ENCODE measurements around the gene ARHGEF12.

Gene ARHGEF12

DNA sequence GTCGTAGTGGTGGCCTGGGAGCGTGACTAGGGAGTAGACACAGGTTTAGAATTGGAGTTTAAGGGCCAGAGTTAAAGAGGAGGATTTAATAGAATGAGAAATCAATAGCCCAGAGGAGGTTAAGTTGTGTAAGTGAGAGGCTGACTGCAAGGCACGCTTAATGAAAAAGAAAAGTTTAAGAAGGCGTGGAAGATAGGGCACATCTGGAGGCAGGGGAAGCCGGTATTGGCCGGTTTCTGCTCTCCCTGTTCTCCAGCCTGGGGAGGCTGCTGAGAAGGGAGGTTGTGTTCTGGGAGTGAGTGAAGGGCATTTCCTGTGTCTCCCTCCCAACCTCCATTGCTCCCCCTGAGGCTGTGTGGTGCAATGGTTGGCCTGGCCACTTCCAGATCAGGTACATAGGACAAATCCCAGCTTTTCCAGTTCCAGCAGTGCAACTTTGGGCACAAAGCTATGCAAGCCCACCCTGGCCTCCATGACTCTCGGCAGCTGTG, 181.6 kb downstream of the ARHGEF12 start:
- no peak for TF ChIP-seq Cebpa-rat (IDR thresholded peaks at IDR 0.05)
- H3K4me2 ChIP-seq = no peak overlapping the region

DNA sequence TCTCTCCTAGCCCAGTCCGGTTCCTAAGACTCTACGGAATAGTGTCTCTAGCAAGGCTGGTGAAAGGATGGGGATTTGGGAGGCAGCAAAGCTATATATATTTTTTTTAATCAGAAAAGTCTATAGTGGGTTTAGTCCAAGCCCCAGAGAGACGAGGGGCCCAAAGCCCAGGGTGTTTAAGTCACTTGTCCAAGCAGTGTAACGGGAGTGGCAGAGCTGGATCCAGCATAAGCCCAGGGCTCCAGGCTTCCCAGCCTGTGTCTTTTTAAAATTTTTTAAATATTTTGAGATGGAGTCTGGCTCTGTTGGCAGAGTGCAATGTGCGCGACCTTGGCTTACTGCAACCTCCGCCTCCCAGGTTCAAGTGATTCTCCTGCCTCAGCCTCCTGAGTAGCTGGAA, 182.1 kb downstream of the ARHGEF12 start:
- Histone ChIP-seq H3K36me3 (no peaks in the 10 kb centered on the region), H3K27me3 (peaks cover 7 to 21% (median 13%) of the 10 kb centered on the region in 11 experiments), H3K4me3 (no peak overlapping the region), H4K20me1 (peaks cover 0 to 25% (median 0%) of the 10 kb centered on the region in 11 experiments; a peak in 7 of 22 replicates), H3K9me3 (replicated peaks in 1 of 11) (no peaks in the 10 kb centered on the region), H3K9ac (no peak overlapping the region), H3K27ac (no peak overlapping the region), H3K4me1 (peaks cover 0 to 24% (median 14%) of the 10 kb centered on the region in 10 experiments; a peak in 14 of 20 replicates), H3K4me2 (no peak overlapping the region)
- TF ChIP-seq Cebpa-rat (IDR thresholded peaks at IDR 0.05) = no peak

More for the DNA sequence above, 181.6 kb downstream of the ARHGEF12 start:
- Histone ChIP-seq H3K27me3 (peaks cover 13 to 26% (median 18%) of the 10 kb centered on the region in 11 experiments), H3K4me3 (no peak overlapping the region), H4K20me1 (peaks cover 0 to 30% (median 0%) of the 10 kb centered on the region in 11 experiments; a peak in 7 of 22 replicates), H3K36me3 (no peaks in the 10 kb centered on the region), H3K4me1 (peaks cover 0 to 19% (median 9%) of the 10 kb centered on the region in 10 experiments; a peak in 12 of 20 replicates), H3K9ac (no peak overlapping the region), H3K27ac (no peak overlapping the region), H3K9me3 (replicated peaks in 1 of 11) (no peaks in the 10 kb centered on the region)

DNA sequence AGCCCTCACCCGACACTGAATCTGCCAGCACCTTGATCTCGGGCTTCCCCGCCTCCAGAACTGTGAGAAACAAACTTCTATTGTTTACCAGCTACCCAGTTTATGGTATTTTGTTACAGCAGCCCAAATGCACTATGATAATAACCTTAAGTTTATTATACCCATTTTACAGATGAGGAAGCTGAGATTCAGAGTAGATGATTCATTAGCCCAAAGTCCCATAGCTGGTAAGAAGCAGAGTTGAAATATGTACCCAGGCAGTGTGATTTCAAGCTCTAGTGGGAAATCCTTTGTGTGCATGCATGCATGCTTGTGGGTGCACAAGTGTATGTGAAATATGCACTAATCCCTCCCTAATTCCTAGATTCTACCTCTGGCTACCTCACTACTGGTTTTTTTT, 183.3 kb downstream of the ARHGEF12 start:
- peaks cover 0 to 10% (median 2%) of the 10 kb centered on the region in 11 experiments; a peak in 5 of 22 replicates for H3K27me3 ChIP-seq
- no peak overlapping the region for H3K27ac ChIP-seq
- H3K9me3 ChIP-seq (replicated peaks in 1 of 11) = no peaks in the 10 kb centered on the region
- H3K36me3 ChIP-seq = no peaks in the 10 kb centered on the region
- H3K4me1 ChIP-seq = peaks cover 0 to 35% (median 22%) of the 10 kb centered on the region in 10 experiments; a peak in 14 of 20 replicates
- no peak overlapping the region for H3K4me2 ChIP-seq
- peaks cover 0 to 14% (median 0%) of the 10 kb centered on the region in 11 experiments; a peak in 7 of 22 replicates for H4K20me1 ChIP-seq
- H3K9ac ChIP-seq = no peak overlapping the region
- no peak for TF ChIP-seq Cebpa-rat (IDR thresholded peaks at IDR 0.05)
- no peak overlapping the region for H3K4me3 ChIP-seq

DNA sequence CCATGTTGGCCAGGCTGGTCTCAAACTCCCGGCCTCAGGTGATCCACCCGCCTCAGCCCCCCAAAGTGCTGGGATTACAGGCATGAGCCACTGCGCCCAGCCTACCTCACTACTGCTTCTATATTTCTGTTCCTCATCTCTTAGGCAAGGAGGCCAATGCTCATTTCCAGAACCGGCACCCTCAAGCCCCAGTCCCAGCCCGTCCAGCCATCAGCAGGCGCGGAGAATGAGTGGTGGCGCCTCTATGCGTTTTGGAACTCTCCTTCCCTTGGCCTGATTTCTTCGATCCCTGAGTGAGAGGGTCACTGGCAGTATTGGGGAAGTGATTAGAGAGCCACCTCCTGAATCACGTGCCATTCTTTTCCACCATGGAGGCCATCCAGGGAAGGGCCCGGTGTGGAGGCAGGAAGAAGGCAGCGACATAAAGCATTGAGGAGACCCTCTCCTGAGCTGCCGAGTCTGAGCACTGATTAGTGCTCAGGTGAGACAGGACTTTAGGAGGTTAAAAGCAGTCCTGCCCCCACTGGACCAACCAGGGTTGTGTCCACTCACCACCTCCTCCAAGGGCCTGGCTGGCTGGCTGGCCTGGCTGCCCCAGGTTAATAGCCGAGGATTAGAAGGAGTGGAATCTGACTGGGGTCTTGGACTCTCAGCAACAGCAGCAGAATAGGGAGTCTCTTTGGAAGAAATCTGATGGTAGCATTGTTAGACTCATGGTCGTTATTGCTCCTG, 184.0 kb downstream of the ARHGEF12 start:
- Histone ChIP-seq H3K4me2 (no peak overlapping the region), H3K36me3 (no peaks in the 10 kb centered on the region), H3K4me3 (no peak overlapping the region), H3K27ac (no peak overlapping the region), H3K27me3 (peaks cover 0 to 8% (median 0%) of the 10 kb centered on the region in 11 experiments; a peak in 1 of 22 replicates), H3K9me3 (replicated peaks in 1 of 11) (no peaks in the 10 kb centered on the region), H4K20me1 (peaks cover 0 to 6% (median 0%) of the 10 kb centered on the region in 11 experiments; a peak in 3 of 22 replicates), H3K4me1 (peaks cover 0 to 36% (median 22%) of the 10 kb centered on the region in 10 experiments; a peak in 14 of 20 replicates), H3K9ac (no peak overlapping the region)
- TF ChIP-seq Cebpa-rat (IDR thresholded peaks at IDR 0.05) = no peak

DNA sequence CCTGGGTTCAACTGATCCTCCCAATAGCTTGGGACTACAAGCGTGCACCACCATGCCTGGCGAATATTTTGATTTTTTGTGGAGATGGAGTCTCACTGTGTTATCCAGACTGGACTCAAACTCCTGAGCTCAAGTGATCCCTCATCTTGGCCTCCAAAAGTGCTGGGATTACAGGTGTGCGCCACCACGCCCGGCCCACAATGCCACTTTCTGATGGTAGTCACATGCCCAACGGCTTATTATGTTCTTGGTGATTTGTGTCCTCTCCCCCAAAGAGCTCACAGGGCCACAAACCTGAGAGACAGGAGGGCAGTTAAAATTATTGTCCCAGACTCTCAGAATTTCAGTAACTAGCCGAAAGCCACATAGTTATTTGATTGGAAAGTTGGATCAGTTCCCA, 185.0 kb downstream of the ARHGEF12 start:
- no peak overlapping the region for H3K4me2 ChIP-seq
- H3K9me3 ChIP-seq (replicated peaks in 1 of 11) = no peaks in the 10 kb centered on the region
- H3K4me3 ChIP-seq = no peak overlapping the region
- H4K20me1 ChIP-seq = no peaks in the 10 kb centered on the region; a peak in 2 of 22 replicates
- no peak for TF ChIP-seq Cebpa-rat (IDR thresholded peaks at IDR 0.05)
- peaks cover 0 to 36% (median 22%) of the 10 kb centered on the region in 10 experiments; a peak in 14 of 20 replicates for H3K4me1 ChIP-seq
- H3K9ac ChIP-seq = no peak overlapping the region
- H3K27ac ChIP-seq = no peak overlapping the region
- H3K36me3 ChIP-seq = no peaks in the 10 kb centered on the region
- peaks cover 0 to 8% (median 0%) of the 10 kb centered on the region in 11 experiments; a peak in 1 of 22 replicates for H3K27me3 ChIP-seq

DNA sequence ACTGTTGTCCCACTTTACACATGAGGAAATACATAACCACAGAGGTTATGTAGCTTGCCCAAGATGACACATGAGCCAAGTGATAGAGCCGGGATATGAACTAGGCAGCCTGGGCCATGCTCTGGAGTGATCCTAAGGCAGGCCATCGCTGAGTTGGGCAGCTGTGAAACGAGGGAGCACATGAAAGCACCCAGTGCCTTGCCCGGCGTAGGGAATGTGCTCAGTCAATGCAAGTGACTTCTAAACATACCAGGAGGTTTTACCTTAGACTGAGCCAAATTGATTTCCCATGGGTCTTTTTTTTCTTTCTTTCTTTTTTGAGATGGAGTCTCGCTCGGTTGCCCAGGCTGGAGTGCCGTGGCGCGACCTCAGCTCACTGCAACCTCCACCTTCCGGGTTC, 185.8 kb downstream of the ARHGEF12 start:
- Histone ChIP-seq H3K9ac (no peak overlapping the region), H3K36me3 (no peaks in the 10 kb centered on the region), H3K4me3 (no peak overlapping the region), H3K4me2 (peak overlapping the region in 6 of 11 experiments; percentile 40 to 74 (median 57); a peak in 9 of 22 replicates), H3K27ac (no peak overlapping the region), H3K4me1 (peaks cover 0 to 30% (median 21%) of the 10 kb centered on the region in 10 experiments; a peak in 14 of 20 replicates), H3K9me3 (replicated peaks in 1 of 11) (no peaks in the 10 kb centered on the region), H3K27me3 (0 out of 22 replicates have a peak, but pooled peaks cover 0 to 3% (median 0%) of the 10 kb centered on the region in 11 experiments), H4K20me1 (no peaks in the 10 kb centered on the region; a peak in 2 of 22 replicates)
- TF ChIP-seq Cebpa-rat (IDR thresholded peaks at IDR 0.05) = no peak

DNA sequence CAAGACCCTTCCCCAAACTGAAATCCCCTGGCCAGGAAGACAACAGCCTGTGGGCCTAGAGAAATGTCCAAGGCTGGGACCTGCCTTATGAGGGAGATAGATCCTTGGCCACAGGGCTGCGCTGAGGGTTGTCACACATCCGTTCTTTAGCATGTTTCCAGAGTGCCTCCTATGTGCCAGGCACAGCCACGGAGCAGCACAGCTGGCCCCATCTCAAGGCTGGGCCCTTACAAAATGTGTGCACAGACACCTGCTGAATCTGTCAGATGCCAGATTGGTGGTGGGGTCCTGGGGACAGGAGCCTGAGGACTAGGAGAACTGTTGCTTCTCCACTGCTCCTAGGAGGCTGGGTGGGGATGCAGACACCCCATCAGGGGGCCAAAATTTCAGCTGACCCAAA, 186.5 kb downstream of the ARHGEF12 start:
- peak overlapping the region in 8 of 11 experiments; percentile 16 to 74 (median 52); a peak in 14 of 22 replicates for H3K4me2 ChIP-seq
- no peaks in the 10 kb centered on the region for H3K27me3 ChIP-seq

DNA sequence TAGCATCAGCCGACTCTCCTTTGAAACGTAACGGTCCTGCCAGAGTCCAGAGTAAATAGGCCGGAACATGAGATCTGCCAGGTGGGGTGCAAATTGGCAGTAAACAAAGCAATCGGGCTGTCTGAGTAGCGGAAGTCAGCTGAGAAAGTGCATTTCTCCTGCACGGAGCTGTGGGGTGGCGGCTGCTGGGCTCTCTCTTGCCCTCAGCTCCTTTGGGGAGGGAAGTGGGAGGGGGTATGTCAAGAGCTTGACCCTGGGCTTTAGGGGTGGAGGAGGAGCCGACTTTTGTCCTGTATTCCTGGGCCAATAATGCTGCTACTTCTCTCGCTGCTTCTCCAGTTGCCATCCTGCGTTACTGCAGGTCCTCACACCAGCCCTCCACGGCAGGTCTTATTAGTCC, 187.0 kb downstream of the ARHGEF12 start:
- TF ChIP-seq Cebpa-rat (IDR thresholded peaks at IDR 0.05) = no peak
- Histone ChIP-seq H3K9ac (peak overlapping the region in 1 of 11 experiments; percentile 16; a peak in 2 of 22 replicates), H3K4me3 (no peak overlapping the region), H3K27ac (no peak overlapping the region), H3K27me3 (no peaks in the 10 kb centered on the region), H3K4me2 (peak overlapping the region in 8 of 11 experiments; percentile 16 to 74 (median 52); a peak in 16 of 22 replicates), H3K36me3 (no peaks in the 10 kb centered on the region), H3K9me3 (replicated peaks in 1 of 11) (no peaks in the 10 kb centered on the region), H4K20me1 (no peaks in the 10 kb centered on the region), H3K4me1 (peaks cover 0 to 29% (median 20%) of the 10 kb centered on the region in 10 experiments; a peak in 14 of 20 replicates)

More for the DNA sequence above, 186.5 kb downstream of the ARHGEF12 start:
- no peak overlapping the region for H3K27ac ChIP-seq
- no peaks in the 10 kb centered on the region for H4K20me1 ChIP-seq
- H3K9me3 ChIP-seq (replicated peaks in 1 of 11) = no peaks in the 10 kb centered on the region
- H3K4me3 ChIP-seq = no peak overlapping the region
- no peak for TF ChIP-seq Cebpa-rat (IDR thresholded peaks at IDR 0.05)
- peak overlapping the region in 1 of 11 experiments; percentile 16; a peak in 1 of 22 replicates for H3K9ac ChIP-seq
- peaks cover 0 to 29% (median 20%) of the 10 kb centered on the region in 10 experiments; a peak in 14 of 20 replicates for H3K4me1 ChIP-seq
- H3K36me3 ChIP-seq = no peaks in the 10 kb centered on the region

DNA sequence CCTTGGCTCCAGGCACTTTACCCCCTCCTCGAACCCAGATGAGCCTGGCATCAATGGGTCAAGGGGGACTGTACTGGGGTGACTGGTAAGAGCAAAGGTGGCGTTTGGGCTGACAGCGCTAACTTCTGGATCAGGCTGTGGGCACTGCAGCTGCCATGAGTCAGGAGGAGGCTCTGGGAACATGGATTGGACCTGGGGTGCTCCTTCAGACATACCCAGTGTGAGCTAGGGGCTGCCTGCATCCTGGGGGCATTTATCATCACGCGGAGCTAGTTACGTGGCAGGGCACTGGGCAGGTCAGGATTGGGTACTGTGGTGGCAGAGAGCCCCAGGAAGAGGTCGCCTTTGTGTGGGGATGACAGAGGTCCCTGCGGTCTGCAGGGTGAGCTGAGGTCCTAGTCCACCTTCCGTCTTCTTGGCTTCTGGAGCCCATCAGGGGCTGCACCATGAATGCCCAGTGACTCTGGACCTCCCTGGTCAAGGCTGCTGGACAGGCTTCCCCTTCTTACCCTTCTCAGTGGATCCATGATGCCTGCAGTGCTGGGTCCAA, 188.4 kb downstream of the ARHGEF12 start:
- H3K36me3 ChIP-seq = no peaks in the 10 kb centered on the region
- no peaks in the 10 kb centered on the region for H3K27me3 ChIP-seq
- H3K9me3 ChIP-seq (replicated peaks in 1 of 11) = no peaks in the 10 kb centered on the region
- H3K4me2 ChIP-seq = peak overlapping the region in 1 of 11 experiments; percentile 26; a peak in 2 of 22 replicates
- H3K4me3 ChIP-seq = no peak overlapping the region
- no peaks in the 10 kb centered on the region for H4K20me1 ChIP-seq
- H3K27ac ChIP-seq = no peak overlapping the region
- peaks cover 0 to 29% (median 20%) of the 10 kb centered on the region in 10 experiments; a peak in 14 of 20 replicates for H3K4me1 ChIP-seq
- no peak overlapping the region for H3K9ac ChIP-seq
- no peak for TF ChIP-seq Cebpa-rat (IDR thresholded peaks at IDR 0.05)
